NCI-H345 treated with DMSO at 0.1 percent for 48 hours (cell line): ENCODE data around the gene NAA80.

Experiments
- DNase-seq: peaks from one replicate; lab custom pipeline; 2025; ENCODE audit not compliant: unreplicated experiment; lab: John Stamatoyannopoulos, UW

NAA80 gene

GRCh38 chr3:50298836-50299637 is at the start of gene NAA80, which contains the start of gene HYAL3:
NAA80 (minus strand) TSS chr3:50299405; CDS start chr3:50297463, 1,942 bp downstream.
HYAL3 (minus strand) TSS chr3:50299405; CDS start chr3:50295602, 3,803 bp downstream.
- DNase-seq: peak; percentile 91

- peak; percentile 21 for DNase-seq
These were observed 48.1 kb upstream of the NAA80 start for GRCh38 chr3:50347187-50347813.

GRCh38 chr3:50345586-50346234 is 46.5 kb upstream of the NAA80 start, which contains the start of gene ZMYND10:
ZMYND10 (minus strand) TSS chr3:50345732; CDS start chr3:50345579, 153 bp downstream.
- DNase-seq: peak; percentile 37

- DNase-seq: no peak
These were observed 45.8 kb upstream of the NAA80 start for GRCh38 chr3:50345008-50345407.

GRCh38 chr3:50342813-50343633 is 43.8 kb upstream of the NAA80 start:
- no peak for DNase-seq

GRCh38 chr3:50341996-50342650 is 42.9 kb upstream of the NAA80 start:
- no peak for DNase-seq

GRCh38 chr3:50341537-50341936 is 42.3 kb upstream of the NAA80 start:
- DNase-seq: no peak

- DNase-seq: no peak
These were observed 41.5 kb upstream of the NAA80 start, which contains the start of gene RASSF1 for GRCh38 chr3:50340448-50341329. RASSF1 (minus strand) TSS chr3:50340836; CDS start chr3:50340805, 31 bp downstream.

GRCh38 chr3:50340147-50340447 is 40.9 kb upstream of the NAA80 start:
- DNase-seq: no peak

- DNase-seq: no peak
These were observed 40.4 kb upstream of the NAA80 start for GRCh38 chr3:50339485-50340146.

GRCh38 chr3:50338965-50339364 is 39.8 kb upstream of the NAA80 start:
- DNase-seq: no peak

GRCh38 chr3:50337175-50337861 is 38.1 kb upstream of the NAA80 start:
- DNase-seq: peak; percentile 83

GRCh38 chr3:50336452-50337174 is 37.4 kb upstream of the NAA80 start:
- no peak for DNase-seq

- no peak for DNase-seq
These were observed 35.3 kb upstream of the NAA80 start for GRCh38 chr3:50334339-50335075.

GRCh38 chr3:50333744-50334328 is 34.6 kb upstream of the NAA80 start:
- no peak for DNase-seq

GRCh38 chr3:50331364-50331907 is 32.2 kb upstream of the NAA80 start:
- DNase-seq: no peak
